Tibial nerve (tissue), 4 donors: Measurements from ENCODE around the gene ABITRAM.

ENCODE experiments used
- CTCF ChIP-seq, 5 experiments: fragments of 200-600 bp in 3 of 5; fragments of 450-650 bp in 2 of 5; sonication (generic) in 3 of 5; IDR thresholded peaks; one replicate each; pipeline ENCODE4 v1.5.1; 2016 to 2019; ENCODE audit warnings: antibody characterized with exemption in 5 of 5, mild to moderate bottlenecking in 3 of 5, moderate library complexity in 2 of 5
- EP300 ChIP-seq, 2 donors: sonication (generic); formaldehyde crosslinking; IDR thresholded peaks; one replicate each; pipeline ENCODE4 v1.6.1; 2017; ENCODE audit warnings: antibody characterized with exemption in 2 of 2, mild to moderate bottlenecking in 1 of 2

- TF ChIP-seq EP300 (IDR thresholded peaks at IDR 0.05) = no peak
- no peak for TF ChIP-seq CTCF (IDR thresholded peaks at IDR 0.05)
Measured at GRCh38 chr9:108972186-108972585, 38.0 kb downstream of the ABITRAM start.
